Measurements from ENCODE around the gene CEP112.
"Not testable (repeated sequence)": the region's sequence is repeated elsewhere in the genome, so short reads cannot be mapped to it uniquely, and the experiment has no call there.

Gene CEP112

GRCh38 chr17:65813306-65813705 is 378.6 kb downstream of the CEP112 start:
- no peak for FAIRE-seq

- FAIRE-seq: no peak
Measured at GRCh38 chr17:65811043-65811442, 380.9 kb downstream of the CEP112 start.

DNA sequence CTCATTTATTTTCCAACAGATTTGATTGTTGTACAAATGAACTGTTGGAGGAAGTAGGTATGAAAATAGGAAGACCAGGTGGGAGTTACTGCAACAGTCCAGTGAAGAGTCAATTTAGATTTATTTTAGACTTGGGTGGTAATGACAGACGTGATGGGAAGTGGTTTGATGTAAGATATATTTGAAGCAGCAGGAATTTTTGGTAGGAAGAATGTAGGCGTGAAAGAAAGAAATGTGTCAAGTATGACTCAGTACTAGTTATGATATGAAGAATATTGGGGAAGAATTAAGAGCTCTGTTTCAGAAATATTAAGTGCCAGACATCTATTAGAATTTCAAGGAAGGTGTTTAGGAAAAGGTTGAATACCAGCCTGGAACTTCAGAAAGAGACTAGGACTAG is 382.6 kb downstream of the CEP112 start:
- no peak for FAIRE-seq

DNA sequence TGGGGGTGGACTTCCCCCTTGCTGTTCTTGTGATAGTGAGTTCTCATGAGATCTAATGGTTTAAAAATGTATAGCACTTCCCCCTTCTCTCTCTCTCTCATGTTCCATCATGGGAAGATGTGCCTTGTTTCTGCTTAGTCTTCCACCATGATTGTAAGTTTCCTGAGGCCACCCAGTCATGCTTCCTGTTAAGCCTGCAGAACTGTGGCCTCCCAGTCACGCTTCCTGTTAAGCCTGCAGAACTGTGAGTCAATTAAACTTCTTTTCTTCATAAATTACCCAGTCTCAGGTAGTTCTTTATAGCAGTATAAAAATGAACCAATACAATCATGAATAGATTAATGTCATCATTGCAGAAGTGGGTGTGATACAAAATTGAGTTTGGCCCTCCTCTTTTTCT is 383.4 kb downstream of the CEP112 start:
- not testable (repeated sequence) for FAIRE-seq

- FAIRE-seq: no peak
Measured at GRCh38 chr17:65807361-65807760, 384.6 kb downstream of the CEP112 start.

- peak; percentile 31 for FAIRE-seq
Measured at GRCh38 chr17:65801513-65801912, 390.4 kb downstream of the CEP112 start.

DNA sequence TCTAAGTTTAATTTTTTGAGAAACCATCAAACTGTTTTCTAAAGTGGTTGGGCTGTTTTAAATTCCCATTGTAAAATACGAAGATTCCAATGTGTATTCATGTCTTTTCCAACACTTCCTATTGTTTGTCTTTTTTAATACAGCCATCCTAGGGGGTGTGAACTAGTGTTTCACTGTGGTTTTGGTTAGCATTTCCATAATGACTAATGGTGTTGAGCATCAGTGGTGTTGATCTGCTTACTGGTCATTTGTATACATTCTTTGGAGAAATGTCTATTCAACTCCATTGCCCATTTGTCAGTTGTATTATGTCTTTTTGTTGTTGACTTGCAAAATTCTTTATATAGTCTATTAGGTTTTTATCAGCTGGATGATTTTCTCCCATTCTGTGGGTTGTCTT is 391.3 kb downstream of the CEP112 start:
- FAIRE-seq: no peak

DNA sequence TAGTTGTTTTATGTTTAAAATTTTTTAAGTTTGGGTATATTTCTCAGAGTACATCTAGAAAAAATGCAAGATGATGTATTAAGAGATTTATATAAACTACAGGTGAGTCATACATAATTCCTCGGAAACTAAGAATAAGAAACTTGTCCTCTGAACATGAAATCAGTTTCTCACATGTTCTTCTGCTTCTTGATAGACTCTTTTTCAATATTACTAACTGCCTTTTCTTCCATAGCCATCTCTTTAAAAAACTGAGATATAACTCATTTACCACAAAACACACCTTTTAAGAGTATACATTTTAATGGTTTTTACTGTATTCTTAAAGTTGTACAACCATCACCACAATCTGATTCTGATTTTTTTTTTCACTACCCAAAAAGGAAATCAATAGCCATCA is 392.1 kb downstream of the CEP112 start:
- FAIRE-seq: no peak

DNA sequence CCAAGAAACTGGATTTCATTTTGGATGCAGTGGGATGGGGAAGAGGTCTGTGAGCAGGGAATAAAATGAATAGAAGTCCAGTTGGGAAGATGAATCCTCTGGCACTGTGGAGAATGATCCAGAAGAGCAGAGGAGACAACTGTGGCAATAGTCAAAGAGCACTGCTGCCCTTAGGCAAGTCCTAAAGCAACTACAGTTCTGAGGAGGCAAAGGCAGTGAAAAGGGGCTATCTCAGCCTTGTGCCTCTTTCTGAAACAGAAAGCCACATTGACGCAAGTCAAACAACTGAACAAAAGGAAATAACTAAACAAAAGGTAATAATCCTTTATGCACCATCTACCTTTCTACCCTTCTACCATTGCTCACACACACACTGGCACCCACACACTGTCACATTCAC is 392.5 kb downstream of the CEP112 start:
- no peak for FAIRE-seq

GRCh38 chr17:65797809-65798208 is 394.1 kb downstream of the CEP112 start:
- FAIRE-seq: no peak

DNA sequence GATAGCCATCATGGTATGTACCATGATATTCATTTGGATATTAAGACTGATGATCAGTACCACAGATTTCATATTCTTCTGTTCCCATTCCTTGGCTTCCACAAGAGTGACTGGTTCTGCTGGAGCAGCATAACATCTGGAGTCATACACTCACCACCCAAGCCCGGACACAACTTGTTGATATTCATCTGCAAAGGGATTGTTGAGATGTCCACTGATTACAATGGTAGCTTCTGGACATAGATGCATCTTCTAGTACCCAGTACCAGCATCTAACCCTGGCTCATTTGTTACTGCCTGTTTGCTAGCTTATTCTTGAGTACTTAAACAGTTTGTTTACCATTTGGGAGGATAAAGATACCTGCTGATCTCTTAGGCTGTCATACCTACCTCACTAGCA is 394.8 kb downstream of the CEP112 start:
- FAIRE-seq: no peak

GRCh38 chr17:65794572-65794971 is 397.4 kb downstream of the CEP112 start:
- no peak for FAIRE-seq

GRCh38 chr17:65790241-65790640 is 401.7 kb downstream of the CEP112 start:
- FAIRE-seq: no peak

- no peak for FAIRE-seq
Measured at GRCh38 chr17:65787503-65787902, 404.4 kb downstream of the CEP112 start.

DNA sequence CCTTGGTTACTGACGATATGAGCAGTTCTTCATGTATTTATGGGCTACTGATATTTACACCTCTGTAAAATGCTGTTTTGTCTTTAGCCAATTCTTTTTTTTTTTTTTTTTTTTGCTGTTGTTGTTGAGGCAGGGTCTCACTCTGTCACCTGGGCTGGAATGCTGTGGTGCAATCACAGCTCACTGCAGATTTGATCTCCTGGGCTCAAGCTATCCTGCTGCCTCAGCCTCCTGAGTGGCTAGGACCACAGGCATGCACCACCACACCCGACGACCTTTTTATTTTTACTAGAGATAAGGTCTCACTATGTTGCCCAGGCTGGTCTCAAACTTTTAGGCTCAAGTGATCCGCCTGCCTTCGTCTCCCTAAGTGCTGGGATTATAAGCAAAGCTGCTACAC is 405.5 kb downstream of the CEP112 start:
- FAIRE-seq: no peak

DNA sequence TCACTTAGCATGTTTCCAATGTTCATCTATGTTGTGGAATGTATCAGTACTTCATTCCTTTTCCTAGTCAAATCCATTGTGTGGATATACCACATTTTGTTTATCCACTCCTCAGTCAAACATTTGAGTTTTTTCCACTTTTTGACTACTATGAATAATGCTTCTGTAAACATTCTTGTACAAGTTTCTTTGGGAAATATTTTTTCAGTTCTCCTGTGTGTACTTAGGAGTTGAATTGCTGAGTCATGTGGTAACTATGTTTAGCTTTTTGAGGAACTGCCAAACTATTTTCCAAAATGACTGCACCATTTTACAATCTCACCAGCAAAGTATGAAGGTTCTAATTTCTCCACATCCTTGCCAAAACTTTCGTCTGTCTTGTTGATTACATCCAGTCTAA is 406.8 kb downstream of the CEP112 start:
- FAIRE-seq: no peak

DNA sequence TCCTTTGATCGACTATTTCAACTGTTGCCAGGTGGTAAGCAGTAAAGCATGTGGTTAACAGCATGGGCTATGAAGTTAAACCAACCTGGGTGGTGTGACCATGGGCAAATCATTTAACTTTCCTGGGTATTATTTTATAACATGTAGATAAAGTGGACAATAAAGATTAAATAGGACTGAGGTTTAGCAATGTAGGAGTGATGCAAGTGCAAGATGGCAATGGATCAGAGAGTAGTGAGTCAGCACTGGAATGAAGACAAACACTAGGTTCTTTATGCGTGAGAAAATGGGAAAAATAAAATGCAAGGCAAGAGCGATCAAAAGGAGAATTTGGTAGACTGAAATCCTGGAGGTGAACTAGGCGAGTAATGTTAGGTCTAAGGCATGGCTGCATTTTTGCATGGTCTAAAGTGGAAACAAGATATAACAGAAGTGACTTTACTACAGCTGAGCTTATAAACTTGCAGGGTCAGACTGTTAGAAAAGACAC is 408.0 kb downstream of the CEP112 start:
- no peak for FAIRE-seq

DNA sequence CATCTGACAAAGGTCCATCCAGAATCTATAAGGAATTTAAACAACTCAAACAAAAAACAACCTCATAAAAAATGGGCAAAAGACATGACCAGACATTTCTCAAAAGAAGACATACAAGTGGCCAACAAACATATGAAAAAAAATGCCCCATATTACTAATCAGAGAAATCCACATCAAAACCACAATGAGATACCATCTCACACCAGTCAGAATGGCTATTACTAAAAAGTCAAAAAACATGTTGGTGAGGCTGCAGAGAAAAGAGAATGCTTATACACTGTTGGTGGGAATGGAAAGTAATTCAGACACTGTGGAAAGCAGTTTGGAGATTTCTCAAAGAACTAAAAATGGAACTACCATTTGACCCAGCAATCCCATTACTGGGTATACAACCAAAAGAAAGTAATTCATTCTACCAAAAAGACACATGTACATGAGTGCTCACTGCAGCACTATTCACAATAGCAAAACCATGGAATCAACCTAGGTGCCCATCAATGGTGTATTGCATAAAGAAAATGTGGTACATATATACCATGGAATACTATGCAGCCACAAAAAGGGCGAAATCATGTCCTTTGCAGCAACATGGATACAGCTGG is 409.7 kb downstream of the CEP112 start:
- FAIRE-seq: not testable (repeated sequence)

- no peak for FAIRE-seq
Measured at GRCh38 chr17:65780111-65780510, 411.8 kb downstream of the CEP112 start.

DNA sequence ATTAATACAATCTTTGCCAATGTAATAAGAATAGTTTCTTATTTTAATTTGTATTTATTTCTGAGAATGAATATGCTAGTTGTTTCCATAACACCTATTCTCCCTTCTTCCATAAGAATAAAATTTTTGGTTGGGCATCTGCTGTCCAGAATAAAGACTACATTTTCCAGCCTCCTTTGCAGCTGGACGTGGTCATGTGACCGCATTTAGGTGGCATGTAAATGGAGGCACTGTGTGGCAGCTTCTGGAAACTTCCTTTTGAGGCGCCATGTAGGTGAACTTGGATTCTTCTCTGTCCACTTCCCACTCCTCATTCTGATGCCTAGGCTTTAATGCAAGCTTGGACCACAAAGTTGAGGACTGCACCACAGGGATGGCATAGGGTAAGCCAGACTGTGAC is 415.0 kb downstream of the CEP112 start:
- no peak for FAIRE-seq

DNA sequence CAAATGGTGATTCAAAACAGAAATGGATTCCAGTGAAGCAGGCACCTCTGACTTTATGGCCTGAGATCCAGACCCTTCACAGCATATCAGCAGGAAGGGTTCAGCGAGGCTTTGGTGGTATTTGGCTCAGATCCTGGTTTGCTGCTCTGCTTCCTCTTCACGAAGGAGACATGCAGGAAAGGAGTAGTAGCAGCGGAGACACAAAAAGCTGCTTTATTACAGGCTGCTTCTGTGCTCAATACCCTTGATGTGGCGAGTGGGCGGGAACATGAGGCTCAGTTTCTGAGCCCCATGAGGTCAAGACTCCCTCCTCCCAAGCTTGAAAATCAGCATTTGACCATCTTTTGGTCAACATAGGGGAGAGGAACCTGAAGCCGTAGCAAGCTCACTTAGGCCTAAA is 417.1 kb downstream of the CEP112 start:
- no peak for FAIRE-seq

DNA sequence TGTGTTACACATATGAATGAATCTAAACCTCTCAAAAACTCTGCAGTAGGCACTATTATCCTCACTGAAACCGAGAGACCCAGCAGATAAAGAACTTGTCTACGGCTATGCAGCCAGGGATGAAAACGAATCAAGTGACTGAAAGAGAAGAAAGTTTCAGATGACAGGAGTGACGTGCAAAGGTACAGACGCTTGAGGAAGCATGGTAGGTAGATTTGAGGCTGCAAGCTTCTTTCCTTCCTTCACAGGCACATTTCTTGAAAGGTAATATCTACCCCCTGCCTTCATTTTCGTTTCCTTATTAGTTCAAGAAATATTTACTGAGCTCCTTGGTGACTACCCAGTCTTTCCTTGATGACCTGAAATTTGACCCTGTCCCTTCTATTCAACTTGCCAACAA is 418.9 kb downstream of the CEP112 start:
- no peak for FAIRE-seq

GRCh38 chr17:65771704-65772103 is 420.2 kb downstream of the CEP112 start:
- FAIRE-seq: no peak

DNA sequence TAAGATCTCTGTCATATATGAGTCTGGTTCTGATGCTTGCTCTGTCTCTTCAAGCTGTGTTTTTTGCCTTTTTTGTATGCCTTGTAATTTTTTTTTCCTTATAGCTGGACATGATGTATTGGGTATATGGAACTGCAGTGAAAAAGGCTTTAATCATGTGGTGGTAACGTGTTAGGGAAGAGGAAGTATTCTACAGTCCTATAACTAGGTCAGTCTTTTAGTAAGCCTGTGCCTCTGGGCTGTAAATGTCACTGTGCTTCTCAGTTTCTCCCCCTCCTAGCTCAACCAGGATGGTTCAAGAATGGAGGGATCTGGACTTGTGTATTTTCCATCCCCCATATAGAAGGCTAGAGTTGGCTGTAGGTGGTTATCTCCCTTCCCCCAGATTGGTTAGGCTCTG is 428.1 kb downstream of the CEP112 start:
- FAIRE-seq: no peak

DNA sequence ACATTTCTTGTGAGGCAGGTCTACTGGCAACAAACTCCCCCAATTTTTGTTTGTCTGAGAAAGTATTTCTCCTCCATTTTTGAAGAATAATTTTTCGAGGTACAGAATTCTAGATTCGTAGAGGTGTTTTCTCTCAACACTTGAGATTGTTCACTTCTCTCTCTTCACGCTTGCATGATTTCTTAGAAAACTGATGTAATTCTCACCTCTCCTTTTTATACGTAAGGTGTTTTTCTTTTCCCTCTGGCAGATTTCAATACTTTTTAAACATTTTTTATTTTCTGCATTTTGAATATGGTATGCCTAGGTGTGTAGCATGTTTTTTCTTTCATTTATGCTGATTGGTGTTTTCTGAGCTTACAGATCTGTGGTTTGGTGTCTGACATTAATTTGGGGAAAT is 429.0 kb downstream of the CEP112 start:
- no peak for FAIRE-seq

- no peak for FAIRE-seq
Measured at GRCh38 chr17:65759532-65759931, 432.4 kb downstream of the CEP112 start.

Measured in TTC549 (cell line).